PC-9 (cell line): ENCODE data around the gene NDST4. TPM values are rescaled to one million over a fixed set of nuclear protein-coding genes. Genes with fewer than 3 reads are reported as not detected.

Experiments used
- BruUV-seq: library from RNA; stranded (reverse); fragments of 400-500 nt; replicated peaks from 2 replicates; lab custom pipeline; 2021; lab: Mats Ljungman, UMichigan
- CTCF ChIA-PET: fragments of 300-600 bp; sonication (Branson Sonifier 250); formaldehyde crosslinking; loops from one replicate; lab custom pipeline; 2022; ENCODE audit warnings: antibody characterized with exemption; lab: Charles Lee
- POLR2A ChIA-PET: fragments of 300-600 bp; sonication (Branson Sonifier 250); formaldehyde crosslinking; loops from one replicate; lab custom pipeline; 2022; ENCODE audit warnings: antibody characterized with exemption; ENCODE audit not compliant: unreplicated experiment; lab: Charles Lee
- DNase-seq, 2 experiments: peaks; one replicate each; pipeline versions ENCODE4 v3.0.0 to v3.0.0-alpha.2; 2015 to 2022; ENCODE audit warnings: mixed read lengths in 1 of 2
- H2AFZ ChIP-seq: fragments of 200-600 bp; sonication (generic); 2 replicates; pipeline ENCODE4 v1.8.1; 2017; ENCODE audit warnings: antibody characterized with exemption
- H3F3A ChIP-seq: fragments of 200-600 bp; sonication (generic); 2 replicates; pipeline ENCODE4 v1.8.1; 2017; ENCODE audit warnings: antibody characterized with exemption, mild to moderate bottlenecking, low read depth; ENCODE audit not compliant: insufficient read depth
- H3K27ac ChIP-seq: fragments of 200-600 bp; sonication (generic); 2 replicates; pipeline ENCODE4 v1.6.1; 2016; ENCODE audit warnings: mixed run types
- H3K27me3 ChIP-seq: fragments of 200-600 bp; sonication (generic); 2 replicates; pipeline ENCODE4 v1.6.1; 2016; ENCODE audit warnings: low read depth, mixed run types; ENCODE audit not compliant: insufficient read depth
- H3K36me3 ChIP-seq: fragments of 200-600 bp; sonication (generic); 2 replicates; pipeline ENCODE4 v1.6.1; 2016; ENCODE audit warnings: low read depth, mixed run types
- H3K4me1 ChIP-seq: fragments of 200-600 bp; sonication (generic); replicated peaks from 2 replicates; pipeline ENCODE4 v1.6.1; 2016; ENCODE audit warnings: mixed run types; ENCODE audit not compliant: insufficient read depth
- H3K4me2 ChIP-seq: fragments of 200-600 bp; sonication (generic); 2 replicates; pipeline ENCODE4 v1.6.1; 2017; ENCODE audit warnings: mixed run types
- H3K4me3 ChIP-seq: fragments of 200-600 bp; sonication (generic); 2 replicates; pipeline ENCODE4 v1.6.1; 2016; ENCODE audit warnings: mixed run types
- H3K79me2 ChIP-seq: fragments of 200-600 bp; sonication (generic); 2 replicates; pipeline ENCODE4 v1.6.1; 2017; ENCODE audit warnings: low read depth, mixed run types
- H3K9me2 ChIP-seq: fragments of 200-600 bp; sonication (generic); 2 replicates; pipeline ENCODE4 v1.8.1; 2017; ENCODE audit warnings: mild to moderate bottlenecking; ENCODE audit not compliant: insufficient read depth
- H3K9me3 ChIP-seq: fragments of 200-600 bp; sonication (generic); 2 replicates; pipeline ENCODE4 v1.8.1; 2016; ENCODE audit warnings: low read depth; ENCODE audit not compliant: insufficient read depth
- H4K20me1 ChIP-seq: fragments of 200-600 bp; sonication (generic); 2 replicates; pipeline ENCODE4 v1.8.1; 2017; ENCODE audit not compliant: insufficient read depth
- EZH2 ChIP-seq: fragments of 200-600 bp; sonication (generic); IDR thresholded peaks from 2 replicates; pipeline ENCODE4 v1.8.0; 2017; ENCODE audit warnings: antibody characterized with exemption, low read depth
- intact Hi-C: fragments of 100-400 bp; cut with micrococcal nuclease; formaldehyde crosslinking; loops from one replicate; pipeline ENCODE4 v1.10.0; 2022; ENCODE audit not compliant: unreplicated experiment
- total RNA-seq: library from RNA; stranded (reverse); gene quantifications from 2 replicates; pipeline ENCODE4 v1.2.3, GENCODE V29; 2021
- TF ChIP-seq, protein P1 (sequence below): fragments of 200-600 bp; sonication (generic); conservative IDR thresholded peaks from 2 replicates; pipeline ENCODE4 v1.6.1; 2017; ENCODE audit warnings: mixed run types, antibody characterized with exemption, mild to moderate bottlenecking, moderate library complexity

The NDST4 gene
- total RNA-seq, 1 experiment from 2014 or later: not detected

DNA sequence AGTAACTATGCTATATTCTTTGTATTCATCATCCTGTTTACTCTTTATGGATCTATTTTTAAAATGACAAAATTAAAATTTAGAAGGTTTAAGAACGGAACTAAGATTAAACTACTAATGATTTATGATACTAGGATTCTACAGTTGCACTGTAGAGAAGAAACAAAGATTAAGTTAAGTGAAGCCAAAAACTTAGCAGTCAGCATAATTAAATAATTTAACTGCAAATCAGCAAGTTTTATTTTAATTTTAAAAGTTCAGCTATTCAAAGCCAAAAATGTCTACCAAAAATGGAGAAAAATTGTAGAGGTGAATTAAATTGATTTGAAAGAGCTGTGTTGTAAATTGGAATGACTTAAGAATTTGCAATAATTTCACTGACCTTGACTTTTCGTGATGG is 30.8 kb downstream of the NDST4 start:
- H3K9me2 ChIP-seq: no peaks in the 10 kb centered on the region
- H3K27ac ChIP-seq: no peak overlapping the region
- H2AFZ ChIP-seq: no peak overlapping the region
- intact Hi-C loops: no loop called here
- no peak for DNase-seq
- H3K4me3 ChIP-seq: no peak overlapping the region
- ChIA-PET POLR2A (no interaction called here), CTCF (no interaction called here)
- no TSS peak for BruUV-seq
- no peaks in the 10 kb centered on the region for H3K36me3 ChIP-seq
- no peaks in the 10 kb centered on the region for H3F3A ChIP-seq
- H3K4me2 ChIP-seq: no peak overlapping the region
- no peaks in the 10 kb centered on the region for H3K27me3 ChIP-seq
- H3K79me2 ChIP-seq: no peaks in the 10 kb centered on the region
- no peaks in the 10 kb centered on the region for H3K9me3 ChIP-seq
- TF ChIP-seq EZH2: no peak
- TF ChIP-seq, protein P1, sequence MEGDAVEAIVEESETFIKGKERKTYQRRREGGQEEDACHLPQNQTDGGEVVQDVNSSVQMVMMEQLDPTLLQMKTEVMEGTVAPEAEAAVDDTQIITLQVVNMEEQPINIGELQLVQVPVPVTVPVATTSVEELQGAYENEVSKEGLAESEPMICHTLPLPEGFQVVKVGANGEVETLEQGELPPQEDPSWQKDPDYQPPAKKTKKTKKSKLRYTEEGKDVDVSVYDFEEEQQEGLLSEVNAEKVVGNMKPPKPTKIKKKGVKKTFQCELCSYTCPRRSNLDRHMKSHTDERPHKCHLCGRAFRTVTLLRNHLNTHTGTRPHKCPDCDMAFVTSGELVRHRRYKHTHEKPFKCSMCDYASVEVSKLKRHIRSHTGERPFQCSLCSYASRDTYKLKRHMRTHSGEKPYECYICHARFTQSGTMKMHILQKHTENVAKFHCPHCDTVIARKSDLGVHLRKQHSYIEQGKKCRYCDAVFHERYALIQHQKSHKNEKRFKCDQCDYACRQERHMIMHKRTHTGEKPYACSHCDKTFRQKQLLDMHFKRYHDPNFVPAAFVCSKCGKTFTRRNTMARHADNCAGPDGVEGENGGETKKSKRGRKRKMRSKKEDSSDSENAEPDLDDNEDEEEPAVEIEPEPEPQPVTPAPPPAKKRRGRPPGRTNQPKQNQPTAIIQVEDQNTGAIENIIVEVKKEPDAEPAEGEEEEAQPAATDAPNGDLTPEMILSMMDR: no peak
- no peaks in the 10 kb centered on the region for H4K20me1 ChIP-seq
- H3K4me1 ChIP-seq: no peaks in the 10 kb centered on the region

DNA sequence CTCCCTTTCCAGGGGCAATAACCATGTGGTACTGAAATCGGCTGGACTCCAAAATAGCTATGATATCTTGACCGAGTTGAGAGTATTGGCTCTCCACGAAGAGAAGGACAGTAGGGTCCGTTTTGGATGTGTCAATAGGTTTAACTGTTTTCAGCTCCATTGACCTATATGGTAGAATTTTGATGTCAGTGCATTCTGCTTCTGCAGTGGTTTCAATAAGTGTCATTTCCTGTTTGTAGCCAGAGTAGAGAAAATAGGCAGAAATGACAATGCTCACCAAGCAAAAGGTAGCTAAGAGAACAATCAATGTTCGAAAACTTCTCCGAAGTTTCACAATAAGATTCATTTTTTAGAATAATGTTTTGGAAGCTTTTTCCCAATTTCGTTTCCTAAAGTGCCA is 36.7 kb downstream of the NDST4 start:
- H3F3A ChIP-seq: no peaks in the 10 kb centered on the region
- BruUV-seq: no TSS peak
- no peaks in the 10 kb centered on the region for H4K20me1 ChIP-seq
- no peaks in the 10 kb centered on the region for H3K27me3 ChIP-seq
- no peak overlapping the region for H3K4me3 ChIP-seq
- POLR2A ChIA-PET: no interaction called here
- no peaks in the 10 kb centered on the region for H3K4me1 ChIP-seq
- no peak overlapping the region for H2AFZ ChIP-seq
- H3K9me3 ChIP-seq: no peaks in the 10 kb centered on the region
- CTCF ChIA-PET: no interaction called here
- no peak for DNase-seq
- intact Hi-C loops: loop anchor here (10.0 kb wide), 1 partner anchor 292 kb away; no protein-coding TSS in a partner anchor
- TF ChIP-seq, protein P1: no peak
- no peak for TF ChIP-seq EZH2
- no peaks in the 10 kb centered on the region for H3K79me2 ChIP-seq
- H3K27ac ChIP-seq: no peak overlapping the region
- no peak overlapping the region for H3K4me2 ChIP-seq
- H3K9me2 ChIP-seq: no peaks in the 10 kb centered on the region
- H3K36me3 ChIP-seq: no peaks in the 10 kb centered on the region

DNA sequence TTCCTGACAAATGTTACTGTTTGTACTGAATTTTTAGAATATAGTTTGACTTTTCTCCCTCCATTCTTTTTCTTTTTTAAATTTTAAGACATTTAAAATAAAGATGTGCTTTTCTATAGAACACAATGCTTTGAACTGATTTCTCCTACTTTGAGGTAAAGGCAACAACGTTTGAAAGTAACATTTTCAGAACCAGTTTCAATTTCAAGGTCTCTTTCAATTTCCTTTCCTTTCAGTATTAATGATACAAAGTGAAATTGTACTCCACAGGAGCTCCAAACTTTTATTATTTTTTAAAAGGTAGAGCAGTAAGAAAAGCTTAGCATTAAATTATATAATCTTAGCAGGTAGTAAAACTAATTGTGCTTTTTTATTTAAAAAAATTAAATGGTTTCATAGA is 54.9 kb downstream of the NDST4 start:
- Histone ChIP-seq H3K27ac (no peak overlapping the region), H4K20me1 (no peaks in the 10 kb centered on the region), H3K4me2 (no peak overlapping the region), H3K79me2 (no peaks in the 10 kb centered on the region), H3F3A (no peaks in the 10 kb centered on the region), H3K4me1 (no peaks in the 10 kb centered on the region), H3K4me3 (no peak overlapping the region), H3K9me3 (no peaks in the 10 kb centered on the region), H3K9me2 (no peaks in the 10 kb centered on the region), H3K27me3 (no peaks in the 10 kb centered on the region), H3K36me3 (no peaks in the 10 kb centered on the region), H2AFZ (no peak overlapping the region)
- POLR2A ChIA-PET: no interaction called here
- intact Hi-C loops: no loop called here
- CTCF ChIA-PET: no interaction called here
- BruUV-seq: no TSS peak
- TF ChIP-seq EZH2: no peak
- TF ChIP-seq, protein P1: no peak
- DNase-seq: no peak
